NCI-H446 (cell line): ENCODE data around the gene KLHL24.
"Not testable (repeated sequence)": the region's sequence is repeated elsewhere in the genome, so short reads cannot be mapped to it uniquely, and the experiment has no call there.

Source experiments
- DNase-seq, 2 experiments: peaks; one replicate each; lab custom pipeline; 2025; lab: John Stamatoyannopoulos, UW

KLHL24 gene

DNA sequence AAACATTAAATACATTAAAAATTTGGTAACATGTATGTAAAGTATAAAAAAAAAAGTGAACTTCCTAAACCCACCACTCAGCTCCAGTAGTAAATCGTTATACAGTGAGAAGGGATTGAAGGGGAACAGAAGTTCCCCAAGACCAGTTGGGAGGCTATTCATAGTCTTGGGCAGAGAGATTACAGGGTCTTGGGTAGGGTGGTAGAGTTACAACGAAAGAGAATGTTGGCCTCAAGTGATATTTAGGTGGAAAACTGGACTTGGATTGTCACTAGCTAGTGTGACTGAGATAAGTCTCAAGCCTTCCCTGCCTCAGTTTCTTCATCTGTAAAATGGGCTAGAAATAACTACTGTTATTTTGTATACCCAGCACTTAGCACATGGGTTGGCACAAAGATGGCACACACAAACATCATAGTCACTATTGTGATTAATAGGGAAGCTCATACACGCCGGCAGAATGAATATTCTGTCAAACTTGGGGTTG lies 61.7 kb downstream of the KLHL24 start:
- DNase-seq: no peak

DNA sequence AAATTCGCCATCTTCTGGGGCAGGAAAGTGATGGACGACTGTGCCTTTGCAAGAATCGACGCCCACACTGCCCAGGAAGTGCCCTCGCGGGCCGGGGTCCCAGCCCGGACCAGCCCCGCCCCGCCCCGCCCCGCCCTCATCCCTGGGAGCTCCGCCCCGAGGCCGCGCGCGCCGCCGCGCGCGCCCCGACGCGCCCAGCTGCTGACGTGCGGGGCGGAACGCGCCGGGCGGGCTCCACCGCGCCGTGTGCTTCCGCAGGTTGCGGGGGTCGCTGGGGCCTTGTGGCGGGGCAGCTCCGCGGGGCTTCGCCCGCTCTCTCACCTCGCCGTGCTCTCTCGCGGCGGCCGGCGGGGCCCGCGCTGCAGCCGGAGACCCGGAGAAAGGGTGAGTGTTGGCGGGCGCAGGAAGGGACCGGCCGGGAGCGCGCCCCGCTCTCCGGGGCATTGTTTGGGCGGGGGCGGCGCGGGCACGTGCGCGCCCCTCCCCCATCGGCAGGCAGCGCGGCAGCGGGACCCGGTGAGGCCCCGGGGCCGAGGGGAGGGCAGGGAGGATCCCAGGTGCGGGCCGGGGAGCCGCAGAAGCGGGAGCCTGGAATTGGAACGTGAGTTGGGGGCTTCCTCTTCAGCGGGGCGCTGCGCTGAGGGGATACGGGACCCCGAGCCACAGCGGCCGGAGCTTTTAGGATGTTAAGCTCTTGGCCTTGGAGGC lies 62.3 kb downstream of the KLHL24 start, which contains the start of gene YEATS2:
TSS of gene YEATS2 (plus strand) at position 188 of the 708 bp plus-strand sequence. CDS start 17,366 bp downstream, outside the sequence.
- DNase-seq: peak; percentile 57 to 86

DNA sequence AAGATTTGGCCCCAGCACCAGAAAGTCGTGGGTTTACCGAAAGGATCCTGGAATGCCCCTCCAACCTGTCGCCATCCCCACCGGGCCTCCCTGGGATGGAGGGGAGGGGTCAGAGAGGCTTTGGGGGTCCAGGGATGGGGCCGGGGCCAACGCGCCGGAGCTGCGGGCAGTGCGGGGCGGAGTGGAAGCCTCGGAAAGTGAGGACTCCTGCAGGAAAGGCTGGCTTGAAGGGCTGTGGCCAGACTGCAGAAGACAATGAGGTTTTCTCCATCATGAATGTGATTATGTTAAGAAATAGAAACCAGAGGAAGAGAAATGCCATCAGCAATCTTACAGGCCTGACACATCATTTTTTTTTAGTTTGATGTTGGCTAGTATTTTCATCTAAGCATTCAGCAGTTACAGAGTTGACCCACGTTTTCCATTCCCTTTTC lies 62.9 kb downstream of the KLHL24 start:
- no peak for DNase-seq

DNA sequence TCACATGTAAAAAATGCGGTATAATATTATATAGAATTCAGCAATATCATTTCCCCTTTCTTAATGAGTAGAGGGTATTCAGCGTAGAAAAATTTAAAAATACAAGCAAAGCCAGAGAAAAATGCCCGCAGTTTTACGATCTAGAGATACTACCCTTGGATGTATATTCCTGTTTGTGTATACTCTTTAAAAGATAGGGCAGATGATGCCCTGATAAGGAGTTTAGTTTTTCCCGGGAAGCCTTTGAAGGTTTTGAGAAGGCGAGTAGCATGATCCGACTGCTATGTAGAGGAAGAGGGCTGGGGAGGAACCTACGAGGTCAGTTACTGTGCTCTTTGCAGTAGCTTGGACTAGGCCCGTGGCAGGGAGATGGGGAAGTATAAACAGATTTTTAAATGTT lies 63.3 kb downstream of the KLHL24 start:
- peak in 1 of 2 experiments; percentile 32 for DNase-seq

DNA sequence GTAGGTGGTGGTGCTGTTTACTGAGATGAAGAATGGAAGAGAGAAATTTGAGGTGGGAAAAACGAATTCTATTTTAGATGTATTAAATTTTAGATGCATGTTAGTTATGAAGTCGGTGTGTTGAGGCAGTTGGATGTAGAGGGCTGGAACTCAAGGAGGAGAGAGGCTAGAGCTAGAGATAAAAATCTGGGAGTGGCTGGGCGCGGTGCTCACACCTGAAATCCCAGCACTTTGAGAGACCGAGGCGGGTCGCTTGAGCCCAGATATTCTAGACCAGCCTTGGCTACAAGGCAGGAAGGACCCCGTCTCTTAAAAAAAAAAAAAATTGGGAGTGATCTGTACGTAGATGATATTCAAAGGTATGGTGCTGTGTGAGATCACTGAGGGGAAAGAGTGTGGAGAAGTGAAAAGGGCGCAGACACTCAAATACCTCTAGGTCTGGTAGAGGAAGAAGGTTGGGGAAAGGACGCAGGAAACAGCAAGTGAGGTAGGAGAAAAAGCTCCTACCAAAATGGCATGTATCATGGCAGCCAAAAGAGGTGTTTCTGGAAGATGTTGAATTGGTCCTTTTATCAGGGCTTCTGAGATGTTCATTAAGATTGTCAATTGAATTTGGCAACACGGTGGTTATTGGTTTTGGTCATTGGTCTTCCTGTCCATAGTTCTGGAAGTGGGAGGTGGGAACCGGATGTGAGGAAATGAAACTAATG lies 64.0 kb downstream of the KLHL24 start:
- no peak for DNase-seq

DNA sequence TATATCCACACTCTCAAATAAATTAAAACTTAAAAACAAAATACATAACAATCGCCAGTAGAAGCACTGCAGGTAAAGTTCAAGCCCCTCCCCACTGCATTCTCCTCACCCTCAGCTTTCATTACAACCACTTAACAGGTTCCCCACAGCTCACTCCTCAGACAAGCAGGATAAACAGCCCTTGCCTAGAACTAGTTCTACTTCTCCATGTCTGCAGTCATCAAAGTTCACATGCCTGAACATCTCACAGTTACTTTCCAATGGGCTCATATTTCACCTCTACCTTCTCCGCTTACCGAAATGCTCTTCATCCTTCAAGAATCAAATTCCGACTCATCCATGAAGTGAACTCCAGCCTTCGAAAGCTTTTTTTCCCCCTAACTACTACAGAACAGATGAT lies 66.3 kb downstream of the KLHL24 start:
- no peak for DNase-seq

DNA sequence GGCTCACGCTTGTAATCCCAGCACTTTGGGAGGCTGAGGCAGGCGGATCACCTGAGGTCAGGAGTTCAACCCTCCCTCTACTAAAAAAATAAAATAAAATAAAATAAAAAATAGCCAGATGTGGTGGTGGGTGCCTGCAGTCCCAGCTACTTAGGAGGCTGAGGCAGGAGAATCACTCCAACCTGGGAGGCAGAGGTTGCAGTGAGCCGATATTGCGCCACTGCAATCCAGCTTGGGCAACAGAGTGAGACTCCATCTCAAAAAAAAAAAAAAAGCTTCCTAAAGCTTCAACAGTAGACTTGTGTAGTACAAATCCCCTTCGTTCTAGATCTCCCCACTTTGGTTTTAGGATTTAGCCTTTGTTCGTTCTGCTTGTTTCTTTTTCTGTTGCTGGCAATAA lies 68.5 kb downstream of the KLHL24 start:
- DNase-seq: not testable (repeated sequence)

DNA sequence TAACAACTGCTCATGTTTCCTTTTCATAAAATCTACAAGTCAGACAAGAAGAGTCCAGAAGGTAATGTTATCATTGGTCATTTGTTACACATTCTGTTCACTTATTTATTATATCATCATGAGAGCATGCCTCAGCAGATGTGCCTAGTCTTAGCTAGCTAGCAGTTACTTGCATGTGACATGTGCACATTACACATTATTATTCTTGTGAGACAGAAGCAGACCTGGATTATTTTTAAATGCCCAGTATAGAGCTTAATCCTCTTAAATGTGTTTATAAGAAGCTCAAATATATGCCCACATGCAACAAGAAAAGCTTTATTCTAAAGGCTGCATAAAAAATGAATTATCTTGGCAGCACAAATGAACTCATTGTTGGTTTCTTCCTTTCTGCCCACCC lies 74.8 kb downstream of the KLHL24 start:
- DNase-seq: peak in 1 of 2 experiments; percentile 11

DNA sequence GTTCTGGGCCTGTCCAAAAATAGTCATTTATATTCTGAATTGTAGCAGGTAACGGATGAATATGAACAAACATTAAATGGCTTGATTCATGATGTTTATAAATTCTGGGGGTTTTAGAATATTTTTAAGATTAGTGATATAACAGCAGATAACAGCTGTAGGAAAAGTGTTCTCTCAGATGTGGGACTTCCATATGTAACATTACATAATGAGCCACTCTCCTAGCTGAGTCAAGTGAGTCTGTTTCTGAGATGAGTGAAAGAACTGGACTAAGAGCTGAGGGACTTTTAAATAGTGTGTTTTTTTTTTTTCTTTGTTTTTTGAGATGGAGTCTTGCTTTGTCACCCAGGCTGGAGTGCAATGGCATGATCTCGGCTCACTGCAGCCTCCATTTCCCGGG lies 76.1 kb downstream of the KLHL24 start:
- DNase-seq: no peak

DNA sequence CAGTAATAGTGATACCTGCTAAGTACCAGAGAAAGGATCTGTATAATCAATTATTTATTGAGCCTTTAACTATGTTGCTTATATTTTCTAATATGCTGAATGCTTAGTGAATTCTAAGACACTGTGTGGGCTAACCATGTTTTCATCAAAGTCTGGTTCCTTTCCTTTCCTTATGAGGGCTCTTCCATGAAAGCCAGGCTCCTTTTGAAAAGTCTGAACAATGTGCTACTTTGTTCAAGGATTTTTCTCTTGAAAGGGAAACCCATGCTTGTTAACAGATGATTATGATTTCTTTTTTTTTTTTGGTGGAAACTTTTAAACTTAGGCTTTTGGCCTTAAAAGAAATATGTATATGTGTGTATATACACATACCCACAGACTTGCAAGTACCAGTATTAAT lies 79.2 kb downstream of the KLHL24 start:
- DNase-seq: no peak

DNA sequence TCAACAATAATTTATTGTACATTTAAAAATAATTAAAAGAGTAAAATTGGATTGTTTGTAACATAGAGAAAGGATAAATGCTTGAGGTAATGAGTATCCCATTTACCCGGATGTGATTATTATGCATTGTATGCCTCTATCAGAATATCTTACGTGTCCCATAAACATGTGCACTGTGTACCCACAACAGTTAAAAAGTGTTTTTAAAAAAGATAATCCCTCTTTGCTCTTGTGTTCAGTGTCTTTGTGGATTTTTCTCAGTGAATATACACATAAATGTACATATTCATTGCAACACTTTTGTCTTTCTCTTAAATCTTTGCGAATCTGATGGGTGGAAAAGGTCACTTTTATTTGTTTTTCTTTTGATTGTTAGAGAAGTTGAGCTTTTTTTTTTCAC lies 82.6 kb downstream of the KLHL24 start:
- DNase-seq: no peak

DNA sequence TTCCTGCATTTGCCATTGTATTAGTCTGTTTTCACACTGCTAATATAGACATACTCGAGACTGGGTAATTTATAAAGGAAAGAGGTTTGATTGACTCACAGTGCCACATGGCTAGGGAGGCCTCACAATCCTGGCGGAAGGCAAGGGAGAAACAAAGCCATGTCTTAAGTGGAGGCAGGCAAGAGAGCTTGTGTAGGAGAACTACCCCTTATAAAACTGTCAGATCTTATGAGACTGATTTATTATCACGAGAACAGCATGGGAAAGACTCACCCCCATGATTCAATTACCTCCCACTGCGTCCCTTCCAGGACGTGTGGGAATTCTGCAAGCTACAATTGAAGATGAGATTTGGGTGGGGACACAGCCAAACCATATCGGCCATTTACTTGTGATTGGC lies 90.0 kb downstream of the KLHL24 start:
- DNase-seq: no peak

DNA sequence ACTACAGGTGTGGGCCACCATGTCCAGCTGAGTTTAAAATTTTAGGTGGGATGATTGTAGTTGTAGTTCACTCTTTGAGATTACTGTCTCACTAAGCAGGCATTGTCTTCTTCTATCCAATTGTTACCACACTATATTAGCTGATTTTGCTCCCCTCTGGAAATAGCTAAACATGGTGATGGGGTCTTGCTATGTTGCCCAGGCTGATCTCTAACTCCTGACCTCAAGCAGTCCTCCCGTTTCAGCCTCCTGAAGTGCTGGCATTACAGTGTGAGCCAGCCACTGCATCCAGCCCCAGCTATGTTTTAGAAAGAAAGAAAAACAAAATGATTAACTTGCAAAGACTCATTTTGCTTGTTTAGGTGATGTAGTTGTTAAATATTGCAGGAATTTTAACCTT lies 92.8 kb downstream of the KLHL24 start:
- no peak for DNase-seq

DNA sequence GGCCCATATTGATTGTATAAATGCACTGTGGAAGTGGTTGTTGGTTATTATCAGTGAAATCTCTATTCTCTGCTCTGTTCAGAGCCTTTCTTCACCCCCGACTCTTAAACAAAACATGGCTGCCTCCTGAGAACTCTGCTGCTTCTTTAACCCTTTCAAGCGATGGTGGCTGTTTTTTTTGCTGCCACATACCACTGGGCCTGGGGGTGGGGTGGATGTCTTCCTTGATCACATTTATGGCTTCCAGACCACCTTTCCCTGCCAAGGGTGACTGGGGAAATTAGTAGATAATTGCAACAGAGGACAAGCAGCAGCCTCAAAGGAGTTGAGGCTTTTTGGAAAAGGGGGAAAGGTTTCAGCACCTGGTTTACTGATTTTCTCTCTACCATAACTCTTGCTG lies 94.9 kb downstream of the KLHL24 start:
- no peak for DNase-seq

DNA sequence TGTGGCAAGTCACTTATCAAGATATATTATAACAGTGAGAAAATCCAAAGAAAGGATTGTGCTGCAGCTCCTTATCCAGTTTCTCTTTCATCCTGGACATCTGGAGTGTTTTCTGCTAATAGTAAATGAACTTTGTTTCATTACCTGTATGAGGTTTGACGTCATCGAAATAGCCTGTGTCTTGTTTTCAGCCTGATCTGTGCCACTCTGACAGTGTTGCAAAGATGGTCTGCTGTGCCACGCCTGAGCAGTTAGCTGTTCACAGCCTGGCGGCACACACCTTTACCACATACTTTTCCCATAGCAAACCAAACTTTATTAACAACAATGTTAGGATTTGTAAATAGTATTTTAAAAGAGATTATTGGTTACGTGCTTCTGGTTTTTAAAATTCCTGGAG lies 96.2 kb downstream of the KLHL24 start:
- DNase-seq: no peak

DNA sequence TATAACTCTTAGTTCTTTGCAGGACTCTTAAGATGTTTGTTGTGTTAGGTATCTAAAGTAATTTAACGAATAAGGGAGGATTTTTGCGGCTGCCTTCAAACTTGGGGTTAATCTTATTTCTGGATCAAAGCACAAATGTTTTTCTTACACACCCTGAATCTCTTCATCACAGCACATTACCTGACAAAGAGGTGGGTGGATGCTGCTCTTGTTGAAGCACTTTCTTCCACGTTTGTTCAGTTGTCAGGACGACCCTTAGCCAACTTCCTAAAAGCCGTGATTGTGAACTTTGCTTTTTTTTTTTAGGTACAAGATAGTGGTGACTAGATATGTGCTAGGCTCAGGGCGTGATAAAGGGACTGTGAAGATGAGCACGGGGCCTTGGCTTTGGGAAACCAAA lies 98.1 kb downstream of the KLHL24 start:
- DNase-seq: no peak
